ENCODE measurements around the gene HOMER1. TPM values are rescaled to one million over a fixed set of nuclear protein-coding genes. Genes with fewer than 3 reads are reported as not detected.

The HOMER1 gene
- total and polyA plus RNA-seq, 8 donors, result 4.2 to 14.0 (median 10.6) TPM

- ATAC-seq (no peak), DNase-seq (no peak)
- no peaks in the 10 kb centered on the region for H3K27me3 ChIP-seq
Observed at GRCh38 chr5:79486116-79486515, 27.8 kb downstream of the HOMER1 start.

GRCh38 chr5:79484731-79485130 is 29.2 kb downstream of the HOMER1 start:
- Histone ChIP-seq H3K27ac (no peak overlapping the region), H3K4me3 (no peak overlapping the region), H3K4me1 (no peaks in the 10 kb centered on the region), H3K27me3 (no peaks in the 10 kb centered on the region), H3K36me3 (no peaks in the 10 kb centered on the region), H3K9me3 (no peaks in the 10 kb centered on the region)
- DNase-seq (no peak), ATAC-seq (no peak)
- TF ChIP-seq, protein P1, sequence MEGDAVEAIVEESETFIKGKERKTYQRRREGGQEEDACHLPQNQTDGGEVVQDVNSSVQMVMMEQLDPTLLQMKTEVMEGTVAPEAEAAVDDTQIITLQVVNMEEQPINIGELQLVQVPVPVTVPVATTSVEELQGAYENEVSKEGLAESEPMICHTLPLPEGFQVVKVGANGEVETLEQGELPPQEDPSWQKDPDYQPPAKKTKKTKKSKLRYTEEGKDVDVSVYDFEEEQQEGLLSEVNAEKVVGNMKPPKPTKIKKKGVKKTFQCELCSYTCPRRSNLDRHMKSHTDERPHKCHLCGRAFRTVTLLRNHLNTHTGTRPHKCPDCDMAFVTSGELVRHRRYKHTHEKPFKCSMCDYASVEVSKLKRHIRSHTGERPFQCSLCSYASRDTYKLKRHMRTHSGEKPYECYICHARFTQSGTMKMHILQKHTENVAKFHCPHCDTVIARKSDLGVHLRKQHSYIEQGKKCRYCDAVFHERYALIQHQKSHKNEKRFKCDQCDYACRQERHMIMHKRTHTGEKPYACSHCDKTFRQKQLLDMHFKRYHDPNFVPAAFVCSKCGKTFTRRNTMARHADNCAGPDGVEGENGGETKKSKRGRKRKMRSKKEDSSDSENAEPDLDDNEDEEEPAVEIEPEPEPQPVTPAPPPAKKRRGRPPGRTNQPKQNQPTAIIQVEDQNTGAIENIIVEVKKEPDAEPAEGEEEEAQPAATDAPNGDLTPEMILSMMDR (IDR thresholded peaks at IDR 0.05), result no peak
- intact Hi-C loops (cut with DNase I), result no loop called here

More at GRCh38 chr5:79486116-79486515, 27.8 kb downstream of the HOMER1 start:
- Histone ChIP-seq H3K27ac (no peak overlapping the region), H3K4me3 (no peak overlapping the region), H3K4me1 (no peaks in the 10 kb centered on the region), H3K36me3 (no peaks in the 10 kb centered on the region), H3K9me3 (no peaks in the 10 kb centered on the region)
- intact Hi-C loops (cut with DNase I), result no loop called here
- TF ChIP-seq, protein P1 (IDR thresholded peaks at IDR 0.05), result no peak

DNA sequence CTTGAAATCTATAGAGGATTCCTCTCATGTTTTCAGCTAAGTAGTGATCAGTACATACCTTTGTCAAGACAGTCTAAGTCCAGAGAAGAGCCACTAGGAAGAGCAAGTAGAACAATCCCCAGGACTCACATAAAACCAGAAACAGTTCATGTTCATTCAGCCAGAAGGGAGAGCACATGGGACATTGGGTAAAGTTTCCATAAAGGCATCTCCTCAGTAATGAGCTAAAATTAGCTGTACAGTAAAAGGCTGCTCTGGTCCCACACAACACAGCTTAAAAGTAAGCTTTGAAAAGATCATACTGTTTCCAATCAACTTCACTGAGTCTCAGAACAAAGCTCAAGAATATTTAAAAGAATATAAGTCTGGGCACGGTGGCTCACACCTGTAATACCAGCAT is 32.4 kb downstream of the HOMER1 start:
- Histone ChIP-seq H3K27ac (no peak overlapping the region), H3K4me1 (no peaks in the 10 kb centered on the region), H3K4me3 (no peak overlapping the region), H3K27me3 (no peaks in the 10 kb centered on the region), H3K36me3 (no peaks in the 10 kb centered on the region), H3K9me3 (no peaks in the 10 kb centered on the region)
- TF ChIP-seq, protein P1 (IDR thresholded peaks at IDR 0.05), result no peak
- intact Hi-C loops (cut with DNase I), result no loop called here
- ATAC-seq, result no peak
- no peak for DNase-seq

GRCh38 chr5:79480991-79481390 is 32.9 kb downstream of the HOMER1 start:
- ATAC-seq, result no peak
- intact Hi-C loops (cut with DNase I), result no loop called here
- DNase-seq, result no peak
- no peaks in the 10 kb centered on the region for H3K4me1 ChIP-seq
- no peaks in the 10 kb centered on the region for H3K9me3 ChIP-seq
- TF ChIP-seq, protein P1 (IDR thresholded peaks at IDR 0.05), result no peak
- H3K36me3 ChIP-seq, result no peaks in the 10 kb centered on the region
- no peaks in the 10 kb centered on the region for H3K27me3 ChIP-seq
- no peak overlapping the region for H3K4me3 ChIP-seq
- H3K27ac ChIP-seq, result no peak overlapping the region

GRCh38 chr5:79475152-79475466 is 38.8 kb downstream of the HOMER1 start:
- Histone ChIP-seq H3K27me3 (no peaks in the 10 kb centered on the region), H3K9me3 (no peaks in the 10 kb centered on the region), H3K4me1 (no peaks in the 10 kb centered on the region), H3K27ac (no peak overlapping the region), H3K36me3 (no peaks in the 10 kb centered on the region), H3K4me3 (no peak overlapping the region)
- TF ChIP-seq, protein P1 (IDR thresholded peaks at IDR 0.05), result no peak
- DNase-seq, result no peak
- no peak for ATAC-seq
- intact Hi-C loops (cut with DNase I), result no loop called here
